PFSK-1 (cell line): ENCODE results near the gene PTCHD1.

ENCODE experiments used
- FOXP2 ChIP-seq: optimal IDR thresholded peaks from 2 replicates; pipeline ENCODE3; 2011; ENCODE audit warnings: borderline replicate concordance, control low read depth, inconsistent platforms; ENCODE audit not compliant: insufficient read depth; ENCODE audit errors: extremely low read length, extremely low read depth
- POLR2AphosphoS5 ChIP-seq: IDR thresholded peaks from 2 replicates; pipeline ENCODE4 v1.6.1; 2012; ENCODE audit warnings: low read depth, mild to moderate bottlenecking, control low read depth, low read length, moderate library complexity
- SIN3A ChIP-seq: IDR thresholded peaks from 2 replicates; pipeline ENCODE4 v1.6.1; 2012; ENCODE audit warnings: mild to moderate bottlenecking, low read length, moderate library complexity, borderline replicate concordance; ENCODE audit not compliant: insufficient read depth
- TAF1 ChIP-seq: IDR thresholded peaks from 2 replicates; pipeline ENCODE4 v1.6.1; 2012; ENCODE audit warnings: low read length, control low read depth, borderline replicate concordance; ENCODE audit not compliant: insufficient read depth
- TF ChIP-seq, protein P1 (sequence below), 2 experiments: IDR thresholded peaks; 2 replicates each; pipeline versions ENCODE4 v1.6.1 to v1.8.0; 2011 to 2012; ENCODE audit warnings: low read depth in 2 of 2, low read length in 2 of 2, control low read depth in 1 of 2, inconsistent platforms in 1 of 2, mild to moderate bottlenecking in 1 of 2, moderate library complexity in 1 of 2; ENCODE audit not compliant: insufficient read depth in 1 of 2

GRCh38 chrX:23332888-23333821, 1.5 kb upstream of the PTCHD1 start:
- TF ChIP-seq POLR2AphosphoS5, result no peak
- TF ChIP-seq, protein P1, sequence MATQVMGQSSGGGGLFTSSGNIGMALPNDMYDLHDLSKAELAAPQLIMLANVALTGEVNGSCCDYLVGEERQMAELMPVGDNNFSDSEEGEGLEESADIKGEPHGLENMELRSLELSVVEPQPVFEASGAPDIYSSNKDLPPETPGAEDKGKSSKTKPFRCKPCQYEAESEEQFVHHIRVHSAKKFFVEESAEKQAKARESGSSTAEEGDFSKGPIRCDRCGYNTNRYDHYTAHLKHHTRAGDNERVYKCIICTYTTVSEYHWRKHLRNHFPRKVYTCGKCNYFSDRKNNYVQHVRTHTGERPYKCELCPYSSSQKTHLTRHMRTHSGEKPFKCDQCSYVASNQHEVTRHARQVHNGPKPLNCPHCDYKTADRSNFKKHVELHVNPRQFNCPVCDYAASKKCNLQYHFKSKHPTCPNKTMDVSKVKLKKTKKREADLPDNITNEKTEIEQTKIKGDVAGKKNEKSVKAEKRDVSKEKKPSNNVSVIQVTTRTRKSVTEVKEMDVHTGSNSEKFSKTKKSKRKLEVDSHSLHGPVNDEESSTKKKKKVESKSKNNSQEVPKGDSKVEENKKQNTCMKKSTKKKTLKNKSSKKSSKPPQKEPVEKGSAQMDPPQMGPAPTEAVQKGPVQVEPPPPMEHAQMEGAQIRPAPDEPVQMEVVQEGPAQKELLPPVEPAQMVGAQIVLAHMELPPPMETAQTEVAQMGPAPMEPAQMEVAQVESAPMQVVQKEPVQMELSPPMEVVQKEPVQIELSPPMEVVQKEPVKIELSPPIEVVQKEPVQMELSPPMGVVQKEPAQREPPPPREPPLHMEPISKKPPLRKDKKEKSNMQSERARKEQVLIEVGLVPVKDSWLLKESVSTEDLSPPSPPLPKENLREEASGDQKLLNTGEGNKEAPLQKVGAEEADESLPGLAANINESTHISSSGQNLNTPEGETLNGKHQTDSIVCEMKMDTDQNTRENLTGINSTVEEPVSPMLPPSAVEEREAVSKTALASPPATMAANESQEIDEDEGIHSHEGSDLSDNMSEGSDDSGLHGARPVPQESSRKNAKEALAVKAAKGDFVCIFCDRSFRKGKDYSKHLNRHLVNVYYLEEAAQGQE (IDR thresholded peaks at IDR 0.05; ENCODE audit: insufficient read depth in 1 of 2, low read depth in 2 of 2, low read length in 2 of 2), result no peak
- TF ChIP-seq SIN3A, result no peak
- TF ChIP-seq FOXP2, result no peak
- TF ChIP-seq TAF1, result no peak
